Measurements from ENCODE around the gene GPHN.
A peak's percentile ranks its signal among the peaks of the same experiment; 100 is the strongest.
"Not testable (repeated sequence)": the region's sequence is repeated elsewhere in the genome, so short reads cannot be mapped to it uniquely, and the experiment has no call there.

GPHN gene

DNA sequence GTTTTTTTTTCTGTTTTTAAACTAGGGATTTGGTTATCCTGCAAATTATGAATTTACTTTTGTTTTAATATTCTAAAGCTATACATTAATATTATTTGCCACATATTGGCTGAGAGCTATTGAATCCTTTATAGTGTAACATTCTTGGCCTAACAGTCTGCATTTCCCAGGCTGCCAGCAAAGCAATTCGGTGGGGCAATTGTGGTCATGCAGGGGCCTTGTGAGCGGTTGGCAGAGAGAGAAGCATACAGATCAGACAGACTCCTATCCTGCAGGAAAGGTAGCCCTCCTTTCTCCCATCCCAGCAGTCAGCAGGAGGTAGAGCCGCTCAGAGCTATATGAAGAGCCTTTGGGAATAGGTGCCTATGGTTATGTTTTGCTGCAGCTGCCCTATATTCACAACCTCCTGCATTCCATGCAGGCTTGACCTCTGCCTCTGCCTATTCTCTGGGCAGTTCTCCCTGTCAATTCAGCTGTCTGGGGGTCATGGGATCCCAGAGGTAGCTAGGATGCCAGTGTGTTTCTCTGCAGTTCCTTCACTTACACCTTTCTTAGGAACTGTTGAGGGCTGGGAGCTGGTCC lies 144.7 kb downstream of the GPHN start:
- no peak for DNase-seq (ENCODE audit: low read depth, low spot score)

DNA sequence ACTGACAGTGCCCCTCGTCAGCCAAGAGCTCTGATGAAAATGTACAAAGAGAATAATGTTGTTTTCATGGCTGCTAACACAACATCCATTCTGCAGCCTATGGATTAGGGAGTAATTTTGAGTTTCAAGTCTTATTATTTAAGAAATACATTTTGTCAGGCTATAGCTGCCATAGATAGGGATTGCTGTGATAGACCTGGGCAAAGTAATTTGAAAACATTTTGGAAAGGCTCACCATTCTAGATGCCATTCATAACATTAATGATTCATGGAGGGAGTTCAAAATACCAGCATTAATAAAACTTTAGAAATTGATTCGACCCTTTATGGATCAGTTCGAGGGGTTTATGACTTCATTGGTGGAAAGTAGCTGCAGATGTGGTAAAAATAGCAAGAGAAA lies 149.8 kb downstream of the GPHN start:
- no peak for DNase-seq (ENCODE audit: low read depth, low spot score)

DNA sequence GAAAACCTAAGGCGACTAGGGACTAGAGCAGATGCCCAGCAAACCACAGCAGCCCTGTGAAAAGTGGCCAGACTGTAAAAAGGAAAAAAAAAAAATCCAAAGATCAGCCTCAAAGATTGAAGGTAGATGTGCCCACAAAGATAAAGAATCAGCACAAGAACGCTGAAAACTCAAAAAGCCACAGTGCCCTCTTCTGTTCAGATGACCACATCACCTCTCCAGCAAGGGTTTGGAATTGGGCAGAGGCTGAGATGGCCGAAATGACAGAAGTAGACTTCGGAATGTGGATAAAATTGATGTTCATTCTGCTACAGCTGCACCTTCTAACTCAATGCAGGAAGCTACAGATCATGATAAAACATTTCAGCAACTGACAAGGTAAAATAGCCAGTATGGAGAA lies 154.4 kb downstream of the GPHN start:
- no peak for DNase-seq (ENCODE audit: low read depth, low spot score)

DNA sequence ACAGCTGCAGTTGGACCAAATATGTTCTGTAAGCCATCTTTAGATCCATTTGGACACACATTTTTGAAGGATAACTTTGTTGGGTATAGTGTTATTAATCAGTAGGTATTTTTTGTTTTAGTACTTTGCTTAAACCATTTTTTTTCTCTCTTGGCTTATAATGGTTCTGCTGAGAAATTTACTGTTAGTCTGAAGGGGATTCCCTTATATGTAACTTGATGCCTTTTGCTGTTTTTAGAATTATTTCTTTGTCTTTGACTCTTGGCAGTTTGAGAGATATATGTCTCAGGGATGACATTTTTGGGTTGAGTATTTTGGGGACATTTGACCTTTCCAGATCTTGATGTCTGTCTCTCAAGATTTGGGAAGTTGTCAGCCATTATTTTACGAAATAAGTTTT lies 169.8 kb downstream of the GPHN start:
- no peak for DNase-seq (ENCODE audit: low read depth, low spot score)

DNA sequence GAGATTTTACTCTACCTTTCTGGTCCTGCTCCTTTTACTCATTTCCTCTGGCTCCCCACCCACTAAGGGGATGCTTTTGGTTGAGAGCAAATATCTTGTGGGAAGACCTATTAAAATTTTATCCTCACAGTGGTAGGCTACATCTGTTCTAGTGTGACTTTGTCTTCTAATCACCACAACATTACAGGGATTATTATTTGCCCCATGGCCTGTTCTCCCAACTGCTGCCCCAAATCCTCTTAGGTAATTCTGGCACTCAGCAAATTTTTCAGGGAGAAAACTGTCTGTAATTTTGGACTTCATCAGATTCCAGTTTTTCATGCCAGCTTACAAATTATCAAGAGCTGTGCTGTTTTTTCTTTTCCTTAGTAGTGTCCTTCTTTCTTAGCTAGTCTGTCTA lies 172.3 kb downstream of the GPHN start:
- DNase-seq (ENCODE audit: low read depth, low spot score), result no peak

DNA sequence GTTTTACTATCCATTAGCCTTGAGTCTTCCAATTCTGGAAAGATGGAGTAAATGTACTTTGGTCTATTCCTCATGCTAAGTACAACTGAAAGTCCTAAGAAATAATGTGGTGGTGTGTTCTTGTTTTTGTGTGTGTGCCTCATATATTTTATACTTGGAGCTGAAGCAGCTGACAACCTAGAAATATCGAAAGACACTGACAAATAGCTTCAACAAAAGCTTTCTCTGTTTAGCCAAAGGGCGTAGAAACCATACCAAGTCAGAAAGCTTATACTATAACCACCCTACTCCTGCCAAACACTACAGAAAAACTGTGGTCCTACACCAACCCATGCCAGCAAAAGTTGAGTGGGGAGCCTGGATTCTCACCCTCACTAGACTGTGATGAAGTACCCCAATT lies 188.4 kb downstream of the GPHN start:
- DNase-seq (ENCODE audit: low read depth, low spot score), result no peak

DNA sequence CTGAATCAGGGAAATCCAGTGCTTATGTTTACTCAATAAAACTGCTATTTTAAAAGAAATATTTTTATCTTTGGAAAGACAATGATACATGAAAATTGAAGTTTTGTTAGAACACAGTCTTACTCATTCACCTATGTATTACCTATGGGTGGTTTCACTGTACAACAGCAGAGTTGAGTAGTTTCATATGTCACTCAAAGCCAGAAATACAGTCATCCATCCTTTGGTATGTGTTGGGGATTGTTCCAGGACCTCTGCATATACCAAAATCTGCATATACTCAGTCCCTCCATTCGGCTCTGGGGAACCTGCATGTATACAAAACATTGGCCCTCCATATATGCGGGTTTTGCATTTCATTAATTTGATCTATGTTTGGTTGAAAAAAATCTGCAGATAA lies 190.6 kb downstream of the GPHN start:
- no peak for DNase-seq (ENCODE audit: low read depth, low spot score)

DNA sequence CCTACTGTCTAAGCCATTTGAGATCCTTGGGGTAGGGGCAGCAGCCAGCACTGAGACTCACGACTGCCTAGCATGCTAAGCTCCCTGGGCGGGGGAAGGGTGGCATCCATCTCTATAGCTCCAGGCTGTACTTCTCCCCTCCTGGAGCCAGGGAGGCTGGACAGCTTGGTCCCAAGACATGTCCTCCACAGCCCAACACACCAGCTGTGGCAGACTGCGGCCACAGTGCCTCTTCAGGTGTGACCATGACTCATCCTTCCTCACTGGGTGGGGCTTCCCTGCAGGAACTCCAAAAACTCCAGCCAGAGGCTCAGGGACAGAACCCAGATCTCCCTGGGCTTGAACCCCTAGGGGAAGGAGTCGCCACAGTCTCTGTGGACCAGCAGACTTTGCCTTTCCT lies 193.9 kb downstream of the GPHN start:
- DNase-seq (ENCODE audit: low read depth, low spot score), result no peak

DNA sequence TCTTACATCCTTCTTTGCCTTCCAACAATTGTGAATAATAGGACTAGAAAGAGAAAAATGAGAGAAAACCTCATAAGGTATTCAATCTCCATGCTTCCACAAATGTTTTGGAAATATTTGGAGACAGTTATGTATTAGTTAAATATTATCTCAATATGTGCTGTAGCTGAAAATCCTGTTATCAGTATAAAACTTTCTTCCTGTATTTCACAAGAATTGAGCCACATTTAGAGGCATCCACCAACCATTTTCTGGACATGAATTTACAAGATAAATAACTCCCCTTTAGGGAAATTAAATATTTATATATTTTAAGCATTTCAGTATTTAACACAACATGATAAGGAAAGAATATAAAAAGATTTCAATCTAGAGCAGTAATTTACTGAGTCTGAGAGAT lies 200.3 kb downstream of the GPHN start:
- no peak for DNase-seq (ENCODE audit: low read depth, low spot score)

DNA sequence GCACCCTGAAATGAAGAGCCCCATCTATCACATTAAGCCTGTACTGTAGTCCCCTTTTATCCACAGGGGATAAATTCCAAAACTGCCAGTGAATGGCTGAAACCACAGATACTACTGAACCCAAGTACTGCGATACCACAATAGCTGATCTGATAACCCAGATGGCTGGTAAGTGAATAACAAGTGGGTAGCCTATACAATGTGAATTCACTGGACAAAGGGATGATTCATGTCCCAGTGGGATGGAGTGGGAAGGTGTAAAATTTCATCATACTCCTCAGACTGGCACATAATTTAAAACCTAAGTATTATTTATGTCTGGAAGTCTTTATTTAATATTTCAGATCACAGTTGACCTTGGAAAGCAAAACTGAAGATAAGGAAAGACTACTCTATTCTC lies 201.3 kb downstream of the GPHN start:
- peak; percentile 35 for DNase-seq (ENCODE audit: low read depth, low spot score)

DNA sequence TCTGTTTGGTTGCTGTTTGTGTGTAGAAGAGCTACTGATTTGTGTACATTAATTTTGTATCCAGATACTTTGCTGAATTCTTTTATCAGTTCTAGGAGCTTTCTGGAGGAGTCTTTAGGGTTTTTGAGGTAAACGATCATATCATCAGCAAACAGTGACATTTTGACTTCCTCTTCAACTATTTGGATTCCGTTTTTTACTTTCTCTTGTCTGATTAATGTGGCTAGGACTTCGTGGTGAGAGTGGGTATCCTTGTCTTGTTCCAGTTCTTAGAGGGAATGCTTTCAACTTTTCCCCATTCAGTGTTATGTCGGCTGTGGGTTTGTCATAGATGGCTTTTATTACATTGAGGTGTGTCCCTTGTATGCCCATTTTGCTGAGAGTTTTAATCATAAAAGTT lies 206.3 kb downstream of the GPHN start:
- not testable (repeated sequence) for DNase-seq (ENCODE audit: low read depth, low spot score)

DNA sequence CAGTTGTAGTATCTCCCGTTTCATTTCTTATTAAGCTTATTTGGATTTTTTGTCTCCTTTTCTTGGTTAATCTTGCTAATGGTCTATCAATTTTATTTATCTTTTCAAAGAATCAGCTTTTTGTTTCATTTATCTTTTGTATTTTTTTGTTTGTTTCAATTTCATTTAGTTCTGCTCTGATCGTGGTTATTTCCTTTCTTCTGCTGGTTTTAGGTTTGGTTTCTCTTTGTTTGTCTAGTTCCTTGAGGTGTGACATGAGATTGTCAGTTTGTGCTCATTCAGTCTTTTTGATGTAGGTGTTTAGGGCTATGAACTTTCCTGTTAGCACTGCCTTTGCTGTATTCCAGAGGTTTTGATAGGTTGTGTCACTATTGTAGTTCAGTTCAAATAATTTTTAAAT lies 207.4 kb downstream of the GPHN start:
- not testable (repeated sequence) for DNase-seq (ENCODE audit: low read depth, low spot score)

DNA sequence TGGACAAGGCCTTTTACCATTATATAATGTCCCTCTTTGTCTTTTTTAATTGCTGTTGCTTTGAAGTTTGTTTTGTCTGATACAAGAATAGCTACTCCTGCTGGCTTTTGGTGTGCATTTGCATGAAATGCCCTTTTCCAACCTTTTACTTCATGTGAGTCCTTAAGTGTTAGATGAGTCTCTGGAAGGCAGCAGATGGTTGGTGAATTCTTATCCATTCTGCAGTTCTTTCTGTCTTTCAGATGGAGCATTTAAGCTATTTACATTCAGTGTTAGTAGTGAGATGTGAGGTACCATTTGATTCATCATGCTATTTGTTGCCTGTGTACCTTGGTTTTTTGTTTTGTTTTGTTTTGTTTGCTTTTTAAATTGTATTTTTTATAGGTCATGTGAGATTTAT lies 208.3 kb downstream of the GPHN start:
- DNase-seq (ENCODE audit: low read depth, low spot score), result no peak

DNA sequence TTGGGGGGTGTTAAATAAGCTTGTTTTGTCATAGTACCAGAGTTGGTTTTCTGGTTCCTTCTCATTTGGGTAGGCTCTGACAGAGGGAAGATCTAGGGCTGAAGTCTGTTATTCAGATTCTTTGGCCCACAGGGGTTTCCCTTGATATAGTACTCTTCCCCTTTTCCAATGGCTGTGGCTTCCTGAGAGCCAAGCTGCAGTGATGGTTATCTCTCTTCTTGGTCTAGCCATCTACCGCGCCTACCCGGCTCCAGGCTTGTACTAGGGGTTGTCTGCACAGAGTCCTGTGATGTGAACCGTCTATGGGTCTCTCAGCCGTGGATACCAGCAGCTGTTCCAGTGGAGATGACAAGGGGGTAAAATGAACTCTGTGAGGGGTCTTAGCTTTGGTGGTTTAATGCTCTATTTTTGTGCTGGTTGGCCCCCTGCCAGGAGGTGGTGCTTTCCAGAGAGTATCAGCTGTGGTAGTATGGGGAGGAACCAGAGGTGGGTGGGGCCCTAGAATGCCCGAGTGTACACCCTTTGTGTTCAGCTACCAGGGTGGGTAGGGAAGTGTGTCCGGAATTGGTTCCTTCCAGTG lies 209.7 kb downstream of the GPHN start:
- no peak for DNase-seq (ENCODE audit: low read depth, low spot score)

DNA sequence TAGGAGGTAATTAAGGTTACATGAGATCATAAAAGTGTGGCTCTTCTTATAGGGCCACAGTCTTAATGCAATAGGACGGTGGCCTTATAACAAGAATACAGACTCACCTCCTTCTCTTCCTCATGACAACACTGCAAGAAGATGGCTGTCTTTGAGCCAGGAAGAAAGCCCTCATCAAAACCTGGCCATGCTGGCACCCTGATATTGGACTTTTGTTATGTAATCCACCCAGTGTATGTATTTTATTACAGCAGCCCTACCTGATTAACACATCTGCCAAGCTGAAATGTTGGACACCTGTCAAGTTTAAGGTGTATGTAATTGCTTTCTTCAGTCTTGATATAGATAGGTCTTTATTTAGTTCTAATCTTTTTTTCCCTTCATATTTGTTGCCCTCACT lies 217.0 kb downstream of the GPHN start:
- DNase-seq (ENCODE audit: low read depth, low spot score), result no peak

DNA sequence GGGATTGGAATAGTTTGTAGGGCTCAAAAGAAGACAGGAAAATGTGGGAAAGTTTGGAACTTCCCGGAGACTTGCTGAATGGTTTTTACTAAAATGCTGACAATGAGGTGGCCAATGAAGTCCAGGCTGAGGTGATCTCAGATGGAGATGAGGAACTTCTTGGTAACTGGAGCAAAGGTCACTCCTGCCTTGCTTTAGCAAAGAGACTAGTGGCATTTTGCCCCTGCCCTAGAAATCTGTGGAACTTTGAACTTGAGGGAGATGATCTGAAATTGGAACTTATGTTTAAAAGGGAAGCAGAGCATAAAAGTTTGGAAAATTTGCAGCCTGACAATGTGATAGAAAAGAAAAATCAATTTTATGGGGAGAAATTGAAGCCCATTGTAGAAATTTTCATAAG lies 223.4 kb downstream of the GPHN start:
- not testable (repeated sequence) for DNase-seq (ENCODE audit: low read depth, low spot score)

DNA sequence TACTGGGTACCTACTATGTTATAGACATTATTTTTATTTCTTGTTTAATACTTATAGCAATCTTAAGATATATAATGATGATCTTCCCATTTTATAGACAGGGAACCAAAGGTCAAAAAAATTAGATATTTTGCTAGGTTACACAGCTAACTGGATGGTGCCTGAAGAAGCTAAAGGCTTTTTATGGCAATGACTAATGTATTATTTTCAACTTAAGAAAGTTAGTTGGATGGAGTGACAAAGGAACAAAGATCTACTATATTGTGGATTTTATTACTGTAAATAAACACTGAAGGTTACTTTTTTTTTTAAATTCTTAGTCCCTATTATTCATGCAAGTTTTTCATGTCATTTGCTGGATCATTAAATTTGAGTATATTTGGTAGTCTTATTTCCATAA lies 227.9 kb downstream of the GPHN start:
- no peak for DNase-seq (ENCODE audit: low read depth, low spot score)

DNA sequence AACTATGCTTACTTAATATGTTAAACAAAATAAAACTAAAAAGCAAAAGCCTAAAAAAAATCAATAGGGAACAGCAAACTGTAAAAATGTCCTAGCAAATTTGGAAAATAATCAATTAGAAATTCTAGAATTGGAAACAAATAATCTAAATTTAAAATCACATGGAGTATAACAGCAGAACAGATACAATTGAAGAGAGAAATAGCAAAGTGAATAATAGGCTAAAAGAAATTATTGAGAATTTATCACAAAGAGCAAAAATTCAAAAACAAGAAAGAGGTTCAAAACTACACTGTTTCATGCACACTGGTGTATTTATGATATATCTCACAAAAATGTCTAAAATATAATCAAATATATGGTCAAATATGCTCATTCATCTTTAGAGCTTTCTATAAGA lies 231.9 kb downstream of the GPHN start:
- DNase-seq (ENCODE audit: low read depth, low spot score), result no peak

DNA sequence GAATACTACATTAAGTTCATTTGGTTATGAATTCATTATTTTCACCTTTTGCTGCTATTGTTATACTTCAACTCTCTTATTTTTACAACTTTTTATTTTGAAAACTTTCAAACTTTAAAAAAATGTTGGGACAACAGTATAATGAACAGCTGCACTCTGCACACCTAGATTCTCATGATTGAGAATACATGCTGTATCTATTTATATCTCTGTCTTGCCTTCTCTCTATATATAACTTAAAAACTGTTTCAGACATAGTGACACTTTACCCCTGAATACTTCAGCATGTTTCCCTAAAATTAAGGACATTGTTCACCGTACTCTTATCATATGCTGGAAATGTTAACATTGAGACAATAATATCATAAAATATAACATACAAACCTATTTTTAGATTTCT lies 237.1 kb downstream of the GPHN start:
- DNase-seq (ENCODE audit: low read depth, low spot score), result no peak

DNA sequence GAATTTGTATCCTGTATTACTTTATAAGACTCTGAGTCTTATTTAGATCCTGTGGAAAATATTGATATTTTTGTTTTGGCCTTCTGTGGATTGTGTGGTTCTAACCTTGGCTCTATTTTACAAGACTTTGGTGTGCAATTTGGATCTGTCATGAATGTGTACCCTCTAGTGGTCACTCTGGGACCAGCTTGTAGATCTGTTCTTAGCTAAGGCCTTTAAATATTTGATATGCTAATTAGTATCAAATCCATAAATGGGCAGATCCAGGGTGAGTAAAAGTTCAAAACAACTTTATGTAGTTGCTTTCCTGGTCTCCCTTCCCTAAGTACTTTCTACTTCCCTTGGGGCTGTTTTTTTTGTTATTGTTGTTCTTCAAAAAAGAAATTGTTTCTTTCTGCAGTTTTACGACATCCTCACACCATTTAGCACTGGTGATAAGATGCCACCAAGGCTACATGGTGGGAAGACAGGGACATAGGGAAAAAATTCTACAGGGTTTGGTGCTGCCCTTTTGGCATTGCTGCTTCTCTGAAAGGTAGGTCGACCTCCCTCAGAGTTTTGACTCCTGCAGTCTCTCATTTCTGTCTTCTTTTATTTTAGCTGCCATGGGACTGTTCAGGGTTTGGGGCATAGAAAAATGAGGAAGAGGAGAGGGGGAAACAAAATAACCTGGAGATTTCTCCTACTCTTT lies 238.5 kb downstream of the GPHN start:
- DNase-seq (ENCODE audit: low read depth, low spot score), result peak; percentile 66

DNA sequence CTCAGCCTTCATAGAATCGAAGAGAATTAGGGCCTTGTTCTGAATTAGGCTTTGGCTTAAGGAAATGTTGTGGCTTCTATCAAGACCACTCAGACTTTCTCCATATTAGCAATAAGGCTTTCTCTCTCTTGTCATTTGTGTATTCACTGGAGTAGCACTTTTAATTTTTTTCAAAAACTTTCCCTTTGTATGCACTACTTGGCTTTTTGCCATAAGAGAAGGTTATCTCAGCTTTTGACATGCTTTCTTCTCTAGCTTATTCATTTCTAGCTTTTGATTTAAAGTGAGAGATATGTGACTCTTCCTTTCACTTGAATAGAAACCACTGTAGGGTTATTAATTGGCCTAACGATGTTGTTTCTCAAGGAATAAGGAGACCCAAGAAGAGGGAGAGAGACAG lies 244.2 kb downstream of the GPHN start:
- peak; percentile 2 for DNase-seq (ENCODE audit: low read depth, low spot score)

DNA sequence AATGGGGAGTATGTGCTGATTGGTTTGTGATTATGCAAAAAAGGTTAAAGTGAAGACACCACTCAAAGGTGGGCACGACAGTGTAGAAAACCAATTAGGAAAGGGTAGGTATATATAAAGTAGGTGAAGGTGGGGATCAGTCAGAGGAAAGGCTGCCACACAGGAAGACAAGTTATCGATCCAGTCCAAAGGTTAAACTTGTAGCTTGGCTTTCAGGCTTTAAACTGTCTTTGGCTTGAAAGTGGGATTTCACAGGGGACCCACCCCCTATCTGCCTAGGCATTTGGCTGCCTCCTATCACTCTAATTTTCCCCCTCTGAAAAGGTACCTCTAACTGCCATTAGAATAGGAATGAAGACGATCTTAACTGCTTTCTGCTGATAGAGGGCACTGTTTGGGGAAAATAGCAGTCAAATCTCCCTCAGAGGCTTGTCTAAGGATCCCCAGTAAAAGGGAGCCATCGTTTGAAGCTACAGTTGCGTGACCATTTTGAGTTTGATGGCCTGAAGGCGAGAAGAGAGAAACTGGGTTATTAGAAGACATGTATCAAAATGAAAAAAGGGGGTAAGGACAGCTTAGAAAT lies 250.2 kb downstream of the GPHN start:
- DNase-seq (ENCODE audit: low read depth, low spot score), result no peak

DNA sequence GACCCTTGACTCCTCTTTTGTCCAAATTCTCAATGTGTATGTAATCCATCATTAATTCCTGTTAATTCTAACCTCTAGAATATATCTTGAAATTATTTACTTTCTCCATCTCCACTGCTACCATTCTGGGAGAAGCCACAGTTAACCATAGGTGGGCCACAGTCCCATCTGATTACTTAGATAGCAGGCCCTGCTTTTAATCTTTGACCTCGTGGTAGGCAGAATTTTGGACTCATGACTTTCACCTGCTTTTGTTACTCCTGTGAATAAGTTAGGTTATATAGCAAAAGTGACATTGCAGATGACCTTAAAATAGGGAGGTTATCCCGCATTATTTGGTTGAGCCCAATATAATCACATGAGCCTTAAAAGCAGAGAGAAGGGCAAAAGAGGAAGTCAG lies 264.2 kb downstream of the GPHN start:
- no peak for DNase-seq (ENCODE audit: low read depth, low spot score)

Measured in astrocyte of the hippocampus (primary cell).